COLO829 (cell line): ENCODE results near the gene RPL39L.

Experiments used
- DNase-seq: peaks from one replicate; pipeline ENCODE4 v3.0.0; 2012; ENCODE audit warnings: low spot score

The RPL39L gene

DNA sequence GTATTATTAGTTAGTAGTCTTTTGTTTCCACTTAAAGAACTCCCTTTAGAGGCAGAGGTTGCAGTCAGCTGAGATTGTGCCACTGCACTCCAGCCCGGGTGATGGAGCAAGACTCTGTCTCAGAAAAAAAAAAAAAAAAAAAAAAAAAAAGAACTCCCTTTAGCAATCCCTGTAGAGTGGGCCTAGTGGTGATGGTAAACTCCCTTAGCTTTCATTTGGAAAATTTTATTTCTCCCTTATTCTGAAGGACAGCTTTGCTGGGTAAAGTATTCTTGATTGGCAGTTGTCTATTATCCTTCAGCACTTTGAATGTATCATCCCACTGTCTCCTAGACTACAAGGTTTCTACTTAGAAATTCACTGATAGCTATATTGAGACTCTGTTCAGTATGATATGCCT, 46.0 kb downstream of the RPL39L start:
- no peak for DNase-seq

DNA sequence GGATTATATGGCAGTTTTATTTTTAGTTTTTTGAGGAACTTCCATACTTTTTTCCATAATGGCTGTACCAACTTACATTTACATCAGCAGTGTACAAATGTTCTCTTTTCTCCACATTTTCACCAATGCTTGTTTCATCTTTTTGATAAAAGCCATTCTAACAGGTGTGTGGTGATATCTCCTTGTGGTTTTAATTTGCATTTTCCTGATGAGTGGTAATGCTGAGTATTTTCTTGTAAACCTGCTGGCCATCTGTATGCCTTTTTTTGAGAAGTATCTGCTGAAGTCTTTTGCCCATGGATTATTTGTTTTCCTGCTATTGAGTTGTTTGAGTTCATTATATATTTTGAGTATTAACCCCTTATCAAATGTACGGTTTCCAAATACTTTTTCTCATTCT, 50.6 kb downstream of the RPL39L start:
- no peak for DNase-seq

DNA sequence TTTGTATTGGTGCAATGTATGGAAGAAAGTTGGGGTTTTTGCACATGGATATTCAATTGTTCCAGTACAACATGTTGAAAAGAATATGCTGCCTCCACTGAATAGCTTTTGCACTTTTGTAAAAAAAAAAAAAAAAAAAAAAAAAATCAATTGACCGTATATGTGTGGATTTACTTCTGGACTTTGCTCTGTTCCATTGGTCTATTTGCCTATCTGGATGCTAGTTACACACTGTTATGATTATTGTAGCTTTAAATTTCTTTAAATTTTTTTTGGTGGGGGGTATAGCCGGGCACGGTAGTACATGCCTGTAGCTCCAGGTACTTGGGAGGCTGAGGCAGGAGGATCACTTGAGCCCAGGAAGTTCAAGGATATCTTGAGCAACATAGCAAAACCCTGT, 52.5 kb downstream of the RPL39L start:
- DNase-seq, result no peak

DNA sequence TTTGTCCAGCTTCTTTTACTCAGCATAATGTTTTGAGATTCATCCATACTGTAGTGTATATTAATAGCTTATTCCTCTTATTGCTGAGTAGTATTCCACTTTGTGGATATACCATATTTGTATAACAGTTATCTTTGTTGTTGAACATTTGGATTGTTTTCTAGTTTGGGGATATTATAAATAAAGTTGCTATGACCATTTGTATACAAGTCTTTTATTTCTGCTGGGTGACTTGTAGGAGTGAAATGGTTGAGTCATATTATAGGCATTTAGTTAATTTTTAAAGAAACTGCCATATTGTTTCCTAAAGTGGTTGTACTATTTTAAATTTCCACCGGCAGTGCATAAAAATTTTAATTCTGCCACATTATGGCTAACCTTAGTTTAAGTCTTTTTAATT, 53.4 kb downstream of the RPL39L start:
- no peak for DNase-seq

DNA sequence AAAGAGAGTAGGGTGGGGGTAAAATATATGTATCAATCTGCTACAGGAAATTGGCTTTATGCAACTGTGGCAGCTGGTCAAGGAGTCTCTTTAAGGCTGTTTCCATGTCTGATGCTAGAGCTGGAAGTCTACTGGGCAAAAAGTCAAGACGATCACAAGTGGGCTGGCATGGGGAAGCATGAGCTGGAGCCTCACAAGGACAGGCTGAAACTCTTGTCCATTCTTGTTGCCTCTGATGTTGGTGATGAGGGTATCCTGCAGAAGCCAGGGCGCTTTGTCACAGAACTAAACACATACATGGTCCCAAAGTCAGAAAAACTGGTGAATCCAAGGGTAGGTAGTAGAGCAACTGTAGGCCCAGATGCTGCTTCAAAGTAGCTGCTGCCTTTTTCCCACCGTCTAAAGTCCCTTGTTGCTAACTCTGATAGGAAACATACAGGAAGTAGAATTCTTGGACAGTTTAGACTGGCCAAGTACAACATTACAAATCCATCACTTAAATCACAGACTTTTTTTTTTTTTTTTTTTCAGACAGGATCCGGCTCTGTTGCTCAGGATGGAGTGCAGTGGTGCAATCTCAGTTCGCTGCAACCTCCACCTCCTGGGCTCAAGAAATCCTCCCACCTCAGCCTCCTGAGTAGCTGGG, 54.2 kb downstream of the RPL39L start:
- no peak for DNase-seq

DNA sequence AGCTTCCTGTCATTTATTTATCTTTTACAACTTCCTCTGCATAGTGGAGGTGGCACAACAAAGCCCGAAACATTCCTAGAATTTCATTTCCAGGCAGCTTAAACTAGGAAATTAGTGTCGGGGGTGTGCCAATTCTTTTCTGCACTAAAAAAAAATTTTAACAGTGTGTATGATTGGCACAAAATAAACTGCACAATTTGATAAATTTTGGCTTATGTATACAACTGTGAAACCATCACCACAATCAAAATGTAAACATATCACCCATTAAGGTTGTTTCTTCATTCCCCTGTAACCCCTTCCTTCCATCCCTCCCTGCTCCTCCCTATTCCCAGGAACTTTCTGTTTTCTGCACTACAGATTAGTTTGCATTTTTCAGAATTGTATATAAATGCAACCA, 54.7 kb downstream of the RPL39L start:
- DNase-seq, result no peak

DNA sequence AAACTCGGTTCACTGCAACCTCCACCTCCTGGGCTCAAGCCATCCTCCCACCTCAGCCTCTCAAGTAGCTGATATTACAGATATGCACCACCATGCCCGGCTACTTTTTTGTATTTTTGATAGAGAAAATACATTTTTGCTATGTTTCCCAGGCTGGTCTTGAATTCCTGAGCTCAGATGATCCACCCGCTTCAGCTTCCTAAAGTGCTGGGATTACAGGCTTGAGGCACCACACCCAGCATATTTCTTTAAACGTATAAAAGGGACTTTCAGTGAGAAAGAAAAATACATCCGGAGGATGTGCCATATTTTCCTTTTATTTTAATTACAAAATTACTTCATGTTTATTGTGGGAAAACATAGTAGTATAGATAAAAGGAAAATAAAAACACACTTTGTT, 55.2 kb downstream of the RPL39L start:
- no peak for DNase-seq

DNA sequence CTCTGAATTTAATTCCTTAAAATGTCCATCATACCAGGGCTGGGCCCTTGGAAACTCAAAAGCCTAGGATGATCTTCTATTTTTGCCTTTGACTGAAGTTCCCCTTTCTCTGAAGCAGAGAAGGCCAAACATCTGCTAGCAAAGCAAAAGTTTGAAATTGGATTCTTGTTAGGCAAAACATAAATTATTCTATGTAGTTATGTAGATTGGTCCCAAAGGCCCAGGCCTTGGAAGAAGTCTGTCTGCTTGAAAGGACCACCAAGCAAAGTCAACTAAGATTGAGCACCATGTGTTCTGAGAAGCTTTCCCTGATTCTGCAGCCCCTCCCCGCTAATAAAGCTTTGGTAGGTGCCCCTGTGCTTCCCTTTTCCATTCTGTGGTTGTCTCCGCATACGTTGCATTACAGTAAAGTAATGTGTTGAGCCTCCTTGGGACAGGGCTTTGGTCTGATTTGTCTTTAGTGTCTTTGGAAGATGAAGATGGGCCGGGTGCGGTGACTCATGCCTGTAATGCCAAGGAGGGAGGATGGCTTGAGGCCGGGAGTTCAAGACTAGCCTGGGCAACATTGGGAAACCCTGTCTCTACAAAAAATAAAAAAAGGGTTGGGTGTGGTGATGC, 56.4 kb downstream of the RPL39L start:
- DNase-seq, result no peak

DNA sequence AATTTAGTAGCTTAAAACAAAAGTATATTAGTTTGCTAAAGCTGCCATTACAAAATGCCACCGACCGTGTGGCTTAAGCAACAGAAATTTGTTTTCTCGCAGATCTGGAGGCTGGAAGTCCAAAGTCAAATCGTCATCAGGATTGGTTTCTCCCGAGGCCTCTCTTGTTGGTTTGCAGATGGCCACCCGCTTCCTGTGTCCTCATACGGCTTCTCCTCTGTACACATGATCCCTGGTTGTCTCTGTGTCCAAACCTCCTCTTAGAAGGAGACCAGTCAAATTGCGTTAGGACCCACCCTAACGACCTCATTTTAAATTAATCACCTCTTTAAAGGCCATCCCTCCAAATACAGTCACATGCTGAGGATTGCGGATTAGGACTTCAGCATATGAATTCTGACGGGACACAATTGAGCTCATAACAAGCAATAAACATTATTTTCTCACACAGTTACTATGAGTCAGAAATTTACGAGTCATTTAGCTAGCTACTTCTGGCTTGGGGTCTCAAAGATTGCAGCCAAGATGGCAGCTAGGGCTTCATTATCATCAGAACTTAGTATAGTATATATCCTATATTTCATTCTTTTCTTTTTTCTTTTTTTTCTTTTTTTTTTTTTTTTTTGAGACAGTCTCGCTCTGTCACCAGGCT, 58.4 kb downstream of the RPL39L start:
- no peak for DNase-seq

DNA sequence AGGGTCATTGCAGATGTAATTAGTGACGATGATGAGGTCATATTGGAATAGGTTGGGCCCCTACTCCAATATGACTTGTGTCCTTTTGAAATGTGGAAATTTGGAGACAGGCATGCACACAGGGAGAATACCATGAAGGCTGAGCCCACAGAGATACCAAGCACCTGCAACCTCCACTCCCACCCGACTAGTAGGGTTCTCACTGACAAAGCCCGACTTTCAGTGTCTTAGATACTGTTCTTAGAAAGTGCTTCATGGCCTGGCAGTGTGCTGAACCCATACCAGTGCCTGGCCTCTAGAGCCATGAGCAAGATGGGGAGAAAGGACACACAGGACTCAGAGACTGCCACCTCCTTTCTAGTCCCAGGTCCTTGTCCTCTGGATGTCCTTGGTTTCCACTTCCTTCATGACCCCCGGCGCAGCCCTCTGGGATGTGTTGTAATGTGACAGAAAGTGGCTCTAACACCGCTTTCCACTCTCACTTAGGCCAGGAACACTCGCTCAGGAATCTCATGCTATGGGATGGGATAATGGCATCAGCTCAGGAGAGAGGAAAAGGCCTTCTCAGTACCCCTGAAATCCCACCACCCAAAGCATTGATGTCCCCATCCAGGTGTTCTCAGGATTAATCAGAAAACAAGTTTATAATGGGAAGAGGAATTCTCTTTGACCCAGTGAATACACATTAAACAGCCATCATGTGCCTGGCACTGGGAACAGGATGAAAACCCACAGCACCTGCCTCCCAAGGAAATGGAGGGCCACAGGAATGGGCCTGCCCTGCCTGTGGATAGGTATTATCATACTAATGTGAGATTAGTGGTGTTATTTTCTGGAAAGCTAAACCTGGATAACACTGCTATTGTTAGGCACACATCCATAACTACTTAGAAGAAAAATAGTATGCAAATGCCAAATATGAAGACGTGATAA, 59.9 kb downstream of the RPL39L start:
- no peak for DNase-seq

DNA sequence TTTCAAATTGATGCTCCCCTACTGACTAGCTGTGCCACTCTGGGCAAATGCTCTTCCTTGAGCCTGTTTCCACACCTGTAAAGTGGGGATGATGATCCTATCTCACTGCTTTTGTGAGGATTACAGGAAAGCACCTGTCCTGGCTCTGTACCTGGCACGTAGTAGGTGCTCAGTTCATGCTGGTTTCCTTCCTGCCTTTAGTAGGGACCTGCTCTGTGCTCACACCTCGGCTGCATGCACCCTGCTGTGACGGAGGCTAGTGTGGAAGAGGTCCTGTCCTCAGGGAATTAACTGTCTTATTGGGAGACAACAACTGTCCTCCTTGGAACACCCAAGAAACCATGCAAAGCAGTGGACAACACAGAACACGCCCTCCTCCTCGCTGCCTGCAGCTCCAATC, 61.8 kb downstream of the RPL39L start:
- DNase-seq, result no peak

DNA sequence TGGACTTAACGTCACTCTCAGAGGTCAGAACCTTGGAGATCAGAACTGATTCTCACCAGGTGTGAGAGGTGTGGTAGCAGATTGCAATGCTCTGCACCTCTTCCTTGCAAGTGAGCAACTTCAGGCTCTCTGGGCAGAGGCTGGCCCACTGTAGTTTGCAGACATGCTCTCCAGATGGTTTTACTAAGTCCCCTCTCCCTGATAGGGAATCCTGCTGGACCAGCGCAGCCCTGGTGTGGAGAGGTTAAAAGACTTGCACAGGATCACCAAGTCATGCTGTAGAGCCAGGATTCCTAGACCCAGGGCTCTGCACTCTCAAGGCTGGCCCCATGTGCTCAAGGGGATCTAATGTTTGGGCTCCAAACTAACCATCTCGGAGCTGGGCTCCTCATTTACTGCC, 62.2 kb downstream of the RPL39L start:
- no peak for DNase-seq

DNA sequence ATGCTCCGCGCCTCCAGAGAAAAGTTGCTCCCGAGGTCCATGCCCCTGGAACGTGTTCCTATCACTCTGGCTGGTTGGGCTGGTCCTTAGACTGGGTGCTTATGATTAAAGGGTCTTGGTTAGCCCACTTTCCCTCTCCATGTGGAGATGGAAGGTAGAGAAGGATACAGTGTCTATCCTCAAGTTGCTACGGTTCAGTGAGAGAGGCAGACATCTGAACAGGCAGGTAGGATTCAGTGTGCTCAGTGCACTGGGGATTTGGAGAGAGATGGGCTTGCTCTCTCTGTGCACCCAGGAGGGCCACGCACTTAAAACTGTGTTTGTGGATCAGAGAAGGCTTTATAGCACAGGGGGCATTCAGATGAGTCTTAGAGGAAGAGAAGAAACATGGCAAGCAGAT, 63.0 kb downstream of the RPL39L start:
- DNase-seq, result no peak

DNA sequence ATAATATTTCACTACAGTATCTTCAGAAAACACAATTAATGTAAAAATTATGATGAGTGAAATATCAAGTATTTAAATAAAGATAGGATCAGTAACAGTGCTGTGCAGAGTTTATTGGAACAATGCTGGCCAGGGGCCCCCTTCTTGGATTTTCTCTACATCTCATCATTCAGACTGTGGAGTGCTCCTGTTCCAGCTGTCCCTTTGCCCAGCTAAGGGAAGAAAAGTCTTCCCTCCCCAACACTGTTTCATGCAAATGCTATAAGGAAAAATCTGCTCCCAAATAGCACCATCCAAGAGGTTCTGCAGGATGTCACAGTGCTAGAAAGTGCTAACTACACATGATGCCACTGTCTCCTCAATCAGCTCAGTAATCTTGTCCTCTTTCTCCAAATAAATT, 64.5 kb downstream of the RPL39L start:
- no peak for DNase-seq

DNA sequence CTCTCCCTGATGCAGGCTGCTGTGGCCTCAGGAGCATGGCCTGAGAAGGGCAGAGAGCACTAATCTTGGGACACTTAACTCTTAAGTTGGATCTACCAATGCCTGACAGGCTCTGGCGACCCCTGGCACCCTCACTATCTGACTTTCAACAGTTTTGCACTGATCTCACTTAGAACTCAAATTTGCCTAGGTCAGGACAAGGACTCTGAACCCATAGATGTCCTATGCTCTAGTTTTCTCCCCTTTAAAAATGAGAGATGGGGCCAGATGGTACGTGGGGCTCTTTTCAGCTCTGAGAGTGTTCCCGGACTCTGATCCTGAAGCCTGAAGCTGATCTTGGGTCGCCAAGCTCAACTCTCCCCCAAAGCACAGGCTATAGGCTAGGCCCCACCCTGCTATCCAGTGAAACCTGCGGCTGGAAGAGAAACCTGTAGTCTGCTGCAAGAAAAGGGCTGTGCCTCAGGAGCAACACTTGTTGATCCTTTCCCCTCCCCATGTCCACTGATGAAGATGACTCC, 65.7 kb downstream of the RPL39L start:
- DNase-seq, result no peak

DNA sequence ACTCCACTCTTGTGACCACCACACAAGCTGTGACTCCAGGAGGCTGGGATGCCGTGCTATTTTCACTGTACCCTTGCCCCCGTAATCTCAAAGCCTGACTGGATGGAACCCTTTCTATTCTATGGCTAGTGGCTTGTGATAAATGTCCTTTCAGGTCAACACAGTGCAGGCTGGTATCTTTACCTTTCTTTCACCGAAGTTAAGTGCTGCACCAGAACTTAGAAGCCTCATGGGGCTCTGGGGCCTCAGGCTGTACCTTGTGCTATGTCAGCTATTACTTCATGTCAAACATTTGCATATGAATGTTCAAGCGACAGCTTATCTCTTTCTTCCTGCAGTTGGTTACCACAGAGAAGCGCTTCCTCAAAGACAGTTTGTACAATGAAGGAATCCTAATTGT, 66.8 kb downstream of the RPL39L start:
- no peak for DNase-seq

DNA sequence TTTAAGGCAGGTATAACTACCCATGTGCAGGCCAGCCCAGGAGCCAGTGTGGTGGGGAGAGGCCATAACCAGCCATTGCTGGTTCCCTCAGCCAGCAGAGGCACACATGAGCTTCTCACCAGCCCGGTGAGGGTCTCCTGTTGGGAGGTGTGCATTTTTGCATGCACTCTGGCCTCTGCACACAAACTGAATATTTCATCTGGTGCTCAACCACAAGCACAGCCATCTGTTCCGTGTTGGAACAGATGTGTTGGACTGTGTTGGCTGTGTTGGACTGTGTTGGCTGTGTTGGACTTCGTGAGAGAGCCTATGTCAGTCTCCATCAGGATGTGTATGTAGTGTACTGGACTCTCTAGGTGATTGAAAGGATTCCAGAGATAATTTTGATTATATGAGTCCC, 67.2 kb downstream of the RPL39L start:
- no peak for DNase-seq
